Head of caudate nucleus (tissue), 42 donors: ENCODE measurements around the gene BBS10.
"Not testable (repeated sequence)": the region's sequence is repeated elsewhere in the genome, so short reads cannot be mapped to it uniquely, and the experiment has no call there.

Source experiments
- DNase-seq, 42 donors: peaks; one replicate each; pipeline versions ENCODE4 v3.0.0 to v3.0.0-alpha.2; 2020 to 2021; ENCODE audit warnings: mixed read lengths in 7 of 42
- intact Hi-C: fragments of 100-400 bp; cut with DNase I; formaldehyde crosslinking; loops from one replicate; pipeline ENCODE4 v1.15.0; 2022

The BBS10 gene

DNA sequence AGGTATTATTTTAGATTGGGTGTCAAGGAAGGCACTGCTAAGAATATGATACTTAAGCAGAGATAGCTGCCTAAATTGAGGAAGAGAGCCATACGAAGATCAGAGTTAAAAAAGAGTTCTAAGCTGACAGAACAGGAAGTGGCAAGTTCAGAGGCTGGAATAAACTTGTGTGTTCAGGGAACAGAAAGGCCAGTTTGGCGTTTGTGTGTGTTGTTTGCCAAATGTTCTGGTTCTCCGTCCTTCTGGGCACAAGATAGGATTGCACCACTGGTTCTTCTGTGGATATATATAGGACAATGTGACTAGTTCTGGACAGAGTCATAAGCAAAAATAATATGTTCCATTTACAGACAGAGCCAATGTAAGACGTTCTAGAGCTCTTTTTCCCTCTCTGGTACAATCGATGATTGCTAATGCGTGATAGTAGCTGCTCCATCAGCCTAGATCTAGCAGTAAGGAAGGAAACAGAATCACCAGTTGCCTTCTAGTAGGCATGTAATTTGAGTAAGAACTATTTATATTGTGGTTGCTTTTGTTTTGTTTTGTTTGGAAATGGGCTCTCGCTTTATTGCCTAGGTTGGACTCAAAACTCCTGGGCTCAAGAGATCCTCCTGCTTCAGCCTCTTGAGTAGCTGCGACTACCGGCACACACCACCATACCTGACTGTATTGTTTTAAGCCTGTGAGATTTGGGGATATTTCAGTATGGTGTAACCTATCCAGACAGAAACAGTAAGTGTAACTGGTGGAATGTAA is 7.4 kb downstream of the BBS10 start:
- intact Hi-C loops, result loop anchor here (10.0 kb wide), 1 partner anchor 306 kb away; the partner anchor contains the start of gene PHLDA1
- no peak for DNase-seq

DNA sequence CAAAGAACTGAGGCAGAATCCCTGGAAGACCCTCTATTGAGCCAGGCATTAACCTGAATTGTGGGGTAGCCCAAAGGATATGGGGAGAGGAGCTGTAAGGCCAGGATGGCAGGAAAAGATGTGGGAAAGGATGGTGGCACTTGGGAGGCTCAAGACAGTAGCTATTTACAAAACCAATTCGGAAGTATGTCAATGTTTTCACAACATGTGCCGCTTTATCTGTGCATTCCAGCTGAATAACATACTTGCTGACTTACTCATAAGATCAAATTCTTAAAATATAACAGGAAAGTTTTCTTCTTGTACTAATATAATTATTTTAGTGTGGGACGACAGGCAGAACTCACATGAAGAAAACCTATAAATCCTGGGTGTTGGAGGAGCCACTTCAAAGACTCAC is 10.6 kb downstream of the BBS10 start:
- intact Hi-C loops, result no loop called here
- DNase-seq, result no peak

DNA sequence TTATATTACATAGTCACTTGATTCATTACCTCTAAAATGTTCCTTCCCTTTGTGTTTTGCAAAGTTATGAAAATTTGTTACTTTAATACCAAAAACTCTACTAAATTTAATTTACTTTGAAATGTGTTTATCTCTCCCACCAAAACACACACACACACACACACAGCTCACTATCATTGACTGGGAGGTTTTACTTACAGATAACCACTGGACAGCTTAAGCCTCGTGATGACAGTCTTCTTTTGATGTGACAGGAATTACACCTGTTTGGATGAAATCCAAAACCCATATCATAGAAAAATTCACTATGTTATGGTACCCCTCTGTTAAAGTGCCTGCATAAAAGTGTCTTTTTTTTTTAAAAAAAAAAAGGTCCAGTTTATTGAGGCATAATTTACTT is 15.6 kb downstream of the BBS10 start:
- DNase-seq, result no peak
- intact Hi-C loops, result no loop called here

DNA sequence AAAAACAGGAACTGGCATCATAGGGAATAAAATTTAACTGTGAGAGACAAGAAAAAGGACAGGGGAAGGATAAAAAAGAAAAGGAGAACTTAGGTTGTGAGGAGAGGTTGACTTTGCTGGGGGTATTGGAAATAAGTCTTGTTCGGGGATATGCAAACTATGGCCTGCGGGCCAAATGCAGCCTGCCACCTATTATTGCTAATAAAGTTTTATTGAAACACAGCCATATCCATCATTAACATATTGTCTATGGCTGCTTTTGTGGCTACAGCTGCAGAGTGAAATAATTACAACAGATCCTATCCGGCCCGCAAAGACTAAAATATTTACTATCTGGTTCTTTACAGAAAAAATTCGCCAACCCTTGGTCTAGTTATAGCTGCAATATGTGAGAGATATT is 18.6 kb downstream of the BBS10 start:
- no peak for DNase-seq
- intact Hi-C loops, result no loop called here

DNA sequence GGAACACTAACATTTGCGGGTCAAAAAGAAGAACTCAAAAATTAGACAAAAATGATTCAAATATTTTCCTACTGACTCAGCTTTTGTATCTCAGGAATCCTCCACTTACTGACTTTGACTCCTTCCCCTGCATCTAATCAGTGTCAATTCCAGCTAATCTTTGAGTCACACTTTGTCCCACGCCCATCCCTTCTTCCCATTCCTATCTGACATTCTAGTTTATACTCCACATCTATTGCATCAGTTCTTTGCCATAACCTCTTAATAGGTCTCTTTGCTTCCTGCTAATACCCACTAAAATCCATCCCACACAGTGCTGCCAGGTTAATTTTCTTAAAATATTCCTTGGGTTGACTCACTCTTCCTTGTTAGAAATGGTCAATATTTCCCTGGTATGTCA is 19.1 kb downstream of the BBS10 start:
- peak in 22 of 42 donors; percentile 14 to 79 (median 46) for DNase-seq
- intact Hi-C loops, result no loop called here

DNA sequence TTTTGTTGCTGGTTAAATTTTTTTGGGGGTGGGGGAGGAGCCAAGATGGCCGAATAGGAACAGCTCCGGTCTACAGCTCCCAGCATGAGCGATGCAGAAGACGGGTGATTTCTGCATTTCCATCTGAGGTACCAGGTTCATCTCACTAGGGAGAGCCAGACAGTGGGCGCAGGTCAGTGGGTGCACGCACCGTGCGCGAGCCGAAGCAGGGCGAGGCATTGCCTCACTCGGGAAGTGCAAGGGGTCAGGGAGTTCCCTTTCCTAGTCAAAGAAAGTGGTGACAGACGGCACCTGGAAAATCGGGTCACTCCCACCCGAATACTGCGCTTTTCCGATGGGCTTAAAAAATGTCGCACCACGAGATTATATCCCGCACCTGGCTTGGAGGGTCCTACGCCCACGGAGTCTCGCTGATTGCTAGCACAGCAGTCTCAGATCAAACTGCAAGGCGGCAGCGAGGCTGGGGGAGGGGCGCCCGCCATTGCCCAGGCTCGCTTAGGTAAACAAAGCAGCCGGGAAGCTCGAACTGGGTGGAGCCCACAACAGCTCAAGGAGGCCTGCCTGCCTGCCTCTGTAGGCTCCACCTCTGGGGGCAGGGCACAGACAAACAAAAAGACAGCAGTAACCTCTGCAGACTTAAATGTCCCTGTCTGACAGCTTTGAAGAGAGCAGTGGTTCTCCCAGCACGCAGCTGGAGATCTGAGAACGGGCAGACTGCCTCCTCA is 28.5 kb downstream of the BBS10 start:
- DNase-seq, intact Hi-C loops: not testable (repeated sequence)

DNA sequence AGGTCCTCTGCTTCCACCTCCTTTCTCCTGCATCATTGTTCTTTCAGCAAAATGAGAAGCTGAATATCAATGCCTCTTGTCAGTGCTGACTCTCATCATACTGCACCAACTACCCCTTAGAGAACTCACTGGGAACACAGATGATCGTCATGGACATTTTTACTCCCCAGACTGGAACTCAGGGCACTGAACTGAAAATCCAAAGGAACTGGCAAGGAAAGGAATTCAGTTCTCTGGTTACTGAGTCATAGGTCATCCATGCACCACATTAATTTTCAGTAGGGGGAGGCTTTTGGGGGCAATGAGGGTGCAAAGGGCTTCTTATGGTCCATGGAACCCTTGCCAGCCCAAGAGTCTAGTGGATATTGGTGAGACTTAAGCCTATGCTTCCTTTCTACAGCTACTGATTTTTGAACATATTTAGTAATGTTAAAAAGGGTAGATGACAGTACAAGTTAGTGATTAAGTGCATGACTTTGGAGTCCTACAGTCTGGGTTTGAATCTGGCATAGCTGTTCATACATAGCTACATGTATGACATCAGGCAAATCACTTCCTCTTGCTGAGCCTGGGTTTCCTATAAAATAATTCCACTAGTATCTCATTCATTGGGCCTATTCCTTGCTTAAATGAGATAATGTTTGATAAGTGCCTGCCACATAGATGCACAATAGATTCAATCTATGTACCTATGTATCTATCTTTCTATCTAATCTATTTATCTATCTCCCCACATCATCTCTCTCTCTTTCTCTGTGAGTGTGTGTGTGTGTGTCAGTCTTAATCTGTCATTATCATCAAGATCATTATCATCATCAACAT is 29.2 kb downstream of the BBS10 start:
- intact Hi-C loops, result no loop called here
- DNase-seq, result no peak

DNA sequence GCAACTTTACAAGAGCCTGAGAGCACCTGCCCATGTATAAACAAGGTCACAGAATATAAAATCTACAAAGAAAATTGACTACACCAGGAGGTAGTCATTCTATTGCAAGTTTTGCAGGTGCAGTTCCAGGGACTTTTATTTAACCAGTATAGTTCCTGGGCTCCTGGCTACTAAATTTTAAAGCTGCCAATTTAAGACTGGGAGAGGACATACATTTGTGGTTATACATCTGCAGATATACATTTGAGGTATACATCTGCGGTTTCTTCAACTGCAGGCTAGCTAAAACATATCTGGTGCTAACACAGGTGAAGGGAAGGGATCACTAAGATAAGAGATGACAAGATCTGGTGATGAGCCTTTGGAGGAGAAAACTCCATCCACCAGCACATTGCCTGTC is 30.2 kb downstream of the BBS10 start:
- intact Hi-C loops, result no loop called here
- DNase-seq, result no peak

DNA sequence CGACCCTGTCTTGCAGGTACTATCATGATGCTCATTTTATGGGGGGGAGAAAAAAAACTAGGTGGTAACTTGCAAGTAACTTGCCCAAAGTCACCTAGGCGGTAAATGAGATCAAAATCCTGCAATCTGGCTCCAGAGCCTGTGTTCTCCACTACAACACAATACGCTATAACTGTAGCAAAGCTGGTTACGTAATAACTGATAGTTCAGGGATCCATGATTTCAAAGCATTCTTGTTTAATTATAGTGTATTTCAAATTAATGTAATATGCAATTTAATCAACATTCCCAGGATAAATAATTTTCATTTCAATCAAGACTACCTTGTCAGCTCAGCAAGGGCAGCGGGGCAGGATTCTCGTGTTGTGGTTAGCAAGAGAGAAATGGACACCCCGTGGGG is 31.7 kb downstream of the BBS10 start:
- no peak for DNase-seq
- intact Hi-C loops, result no loop called here

DNA sequence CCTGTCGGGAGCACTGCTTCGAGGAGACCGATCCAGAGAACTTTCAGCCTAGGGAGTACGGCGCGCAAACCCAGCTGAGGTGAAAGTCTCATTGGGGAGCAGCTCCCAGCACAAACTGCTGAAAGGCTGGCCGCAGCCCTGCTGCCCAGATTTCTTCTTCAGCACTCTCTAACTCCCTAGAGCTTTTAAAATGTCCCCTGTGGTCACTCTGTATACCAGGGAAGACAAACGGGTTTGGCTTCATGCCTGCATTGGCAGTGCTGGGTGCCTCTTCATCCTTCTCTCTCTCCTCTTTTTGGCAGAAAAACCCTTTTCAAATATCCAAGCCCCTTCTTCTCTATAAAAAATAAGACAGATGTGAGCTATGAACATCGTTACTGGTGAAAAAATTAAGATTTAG is 34.9 kb downstream of the BBS10 start:
- DNase-seq, result no peak
- intact Hi-C loops, result no loop called here

DNA sequence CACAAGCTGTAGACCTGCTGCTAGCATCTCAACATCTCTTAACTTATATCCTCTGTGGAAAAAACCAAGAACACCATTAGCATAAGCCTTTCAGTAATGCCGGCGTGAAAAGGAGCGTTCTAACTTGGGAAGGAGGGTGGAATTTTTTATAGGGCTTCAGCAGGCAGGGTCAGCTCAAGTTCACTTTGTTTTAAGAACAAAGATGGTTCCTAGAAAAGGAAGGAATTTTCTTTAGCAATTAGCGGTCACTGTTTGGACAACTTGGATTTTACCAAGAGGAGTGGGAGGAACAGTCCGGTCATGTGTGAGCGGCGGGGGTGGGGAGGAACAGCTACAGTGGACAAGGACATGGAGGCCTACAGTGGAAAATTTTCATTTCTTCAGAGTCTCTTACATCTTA is 35.9 kb downstream of the BBS10 start:
- peak in 18 of 42 donors; percentile 9 to 61 (median 28) for DNase-seq
- intact Hi-C loops, result no loop called here

DNA sequence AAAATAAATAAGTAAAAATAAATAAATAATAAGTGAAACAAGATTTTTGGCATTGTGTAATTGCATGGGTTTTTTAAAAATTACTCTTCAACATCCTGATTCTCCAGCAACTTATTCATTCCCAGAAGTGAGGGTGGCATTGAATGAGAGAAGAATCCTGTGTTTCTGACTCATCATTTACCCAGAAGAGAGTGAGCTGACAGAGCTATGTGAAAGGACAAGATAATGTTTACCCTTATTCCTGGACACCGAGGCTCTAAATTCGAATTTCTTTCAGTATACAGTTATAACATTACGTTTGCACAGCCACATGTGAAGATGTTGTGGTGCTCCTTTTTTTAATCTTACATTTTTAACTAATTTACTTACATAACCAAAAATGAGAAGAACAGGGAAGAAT is 36.4 kb downstream of the BBS10 start:
- intact Hi-C loops, result no loop called here
- peak in 2 of 42 donors; percentile 5 to 46 for DNase-seq

DNA sequence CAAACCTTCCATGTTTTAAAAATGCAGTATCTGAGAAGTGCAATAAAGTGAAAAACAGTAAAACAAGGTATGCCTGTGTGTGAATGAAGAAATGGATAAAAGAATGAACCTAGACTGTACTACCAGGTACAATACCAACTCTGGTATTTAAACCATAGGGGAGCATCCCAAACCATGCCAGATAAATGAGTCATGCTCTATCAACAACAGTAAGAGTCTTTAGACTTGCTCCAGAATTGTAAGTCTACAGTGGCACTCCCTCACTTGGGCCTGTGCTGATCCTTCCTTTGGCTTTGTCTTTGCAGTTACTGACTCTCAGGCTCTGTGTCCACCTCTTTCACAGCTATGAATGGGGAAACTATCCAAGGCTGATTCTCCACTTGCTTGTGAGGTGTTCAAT is 38.1 kb downstream of the BBS10 start:
- intact Hi-C loops, result no loop called here
- no peak for DNase-seq

DNA sequence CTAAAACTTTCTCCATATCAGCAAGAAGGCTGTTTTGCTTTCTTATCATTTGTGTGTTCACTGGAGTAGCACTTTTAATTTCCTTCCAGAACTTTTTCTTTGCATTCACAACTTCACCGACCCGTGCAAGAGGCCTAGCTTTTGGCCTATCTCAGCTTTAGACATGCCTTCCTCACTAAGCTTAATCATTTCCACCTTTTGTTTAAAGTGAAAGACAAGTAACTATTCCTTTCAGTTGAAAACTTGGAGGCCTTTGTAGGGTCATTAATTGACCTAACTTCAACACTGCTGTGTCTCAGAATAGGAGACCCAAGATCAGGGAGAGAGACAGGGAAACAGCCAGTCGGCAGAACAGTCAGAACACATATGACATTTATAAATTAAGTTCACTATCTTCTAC is 39.3 kb downstream of the BBS10 start:
- intact Hi-C loops, result no loop called here
- DNase-seq, result no peak

DNA sequence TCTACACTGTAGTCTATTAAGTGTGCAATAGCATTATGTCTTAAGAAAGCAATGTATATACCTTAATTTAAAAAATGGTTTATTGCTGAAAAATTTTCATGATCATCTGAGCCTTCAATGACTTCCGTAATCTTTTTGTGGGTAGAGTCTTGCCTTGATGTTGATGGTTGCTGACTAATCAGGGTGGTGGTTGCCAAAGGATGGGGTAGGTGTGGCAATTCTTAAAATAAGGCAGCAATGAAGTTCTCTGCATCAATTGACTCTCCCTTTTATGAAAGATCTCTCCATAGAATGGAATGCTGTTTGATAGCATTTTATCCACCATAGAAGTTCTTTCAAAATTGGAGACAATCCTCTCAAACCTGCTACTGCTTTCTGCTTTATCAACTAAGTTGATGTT is 41.1 kb downstream of the BBS10 start:
- intact Hi-C loops, result no loop called here
- DNase-seq, result no peak

DNA sequence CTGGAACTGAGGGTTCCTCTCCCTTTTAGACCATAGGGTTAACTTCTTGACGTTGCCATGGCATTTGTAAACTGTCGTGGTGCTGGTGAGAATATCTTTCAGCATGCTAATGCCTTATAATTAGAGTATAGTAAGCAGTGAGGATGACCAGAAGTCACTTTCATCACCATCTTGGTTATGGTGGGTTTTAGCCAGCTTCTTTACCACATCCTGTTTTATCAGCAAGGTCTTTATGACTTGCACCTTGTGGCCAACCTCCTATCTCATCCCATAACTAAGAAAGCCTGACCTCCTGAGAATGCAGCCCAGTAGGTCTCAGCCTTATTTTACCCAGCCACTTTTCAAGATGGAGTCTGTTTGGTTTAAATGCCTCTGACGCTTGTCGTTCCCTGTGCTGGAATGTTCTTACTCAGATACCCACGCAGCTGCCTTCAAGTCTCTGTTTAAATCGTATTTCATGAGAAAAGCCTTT is 44.2 kb downstream of the BBS10 start:
- DNase-seq, result no peak
- intact Hi-C loops, result no loop called here

DNA sequence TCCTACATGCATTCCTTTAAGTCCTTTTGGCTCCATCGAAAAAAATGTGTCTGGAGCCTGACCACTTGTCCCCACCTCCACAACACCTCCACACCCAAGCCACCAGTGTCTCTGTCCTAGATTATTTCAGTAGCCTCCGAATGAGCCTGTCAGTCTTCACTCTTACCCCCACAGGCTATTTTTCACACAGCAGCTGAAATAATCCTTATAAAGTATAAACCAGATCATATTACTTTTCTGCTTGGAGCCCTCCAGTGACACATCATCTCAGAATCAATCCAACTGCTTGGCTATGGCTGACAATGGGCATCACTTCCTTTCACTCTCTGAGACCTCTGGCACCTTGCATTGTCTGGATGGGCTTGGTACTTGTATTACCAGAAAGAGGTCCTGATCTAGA is 44.9 kb downstream of the BBS10 start:
- no peak for DNase-seq
- intact Hi-C loops, result no loop called here

DNA sequence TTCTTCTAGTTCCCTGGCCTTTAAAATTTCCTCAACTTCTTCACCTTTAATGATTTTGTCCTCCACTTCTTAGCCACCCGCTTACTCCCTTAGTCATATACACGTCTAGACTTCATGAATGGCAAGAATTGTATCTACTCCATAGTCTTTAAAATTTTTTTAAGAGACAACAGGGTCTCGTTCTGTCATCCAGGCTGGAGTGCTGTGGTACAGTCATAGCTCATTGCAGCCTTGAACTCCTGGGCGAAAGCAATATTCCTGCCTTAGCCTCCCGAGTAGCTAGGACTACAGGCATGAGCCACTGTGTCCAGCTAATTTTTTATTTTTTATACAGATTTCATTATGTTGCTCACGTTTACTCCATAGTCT is 47.9 kb downstream of the BBS10 start:
- no peak for DNase-seq
- intact Hi-C loops, result no loop called here

DNA sequence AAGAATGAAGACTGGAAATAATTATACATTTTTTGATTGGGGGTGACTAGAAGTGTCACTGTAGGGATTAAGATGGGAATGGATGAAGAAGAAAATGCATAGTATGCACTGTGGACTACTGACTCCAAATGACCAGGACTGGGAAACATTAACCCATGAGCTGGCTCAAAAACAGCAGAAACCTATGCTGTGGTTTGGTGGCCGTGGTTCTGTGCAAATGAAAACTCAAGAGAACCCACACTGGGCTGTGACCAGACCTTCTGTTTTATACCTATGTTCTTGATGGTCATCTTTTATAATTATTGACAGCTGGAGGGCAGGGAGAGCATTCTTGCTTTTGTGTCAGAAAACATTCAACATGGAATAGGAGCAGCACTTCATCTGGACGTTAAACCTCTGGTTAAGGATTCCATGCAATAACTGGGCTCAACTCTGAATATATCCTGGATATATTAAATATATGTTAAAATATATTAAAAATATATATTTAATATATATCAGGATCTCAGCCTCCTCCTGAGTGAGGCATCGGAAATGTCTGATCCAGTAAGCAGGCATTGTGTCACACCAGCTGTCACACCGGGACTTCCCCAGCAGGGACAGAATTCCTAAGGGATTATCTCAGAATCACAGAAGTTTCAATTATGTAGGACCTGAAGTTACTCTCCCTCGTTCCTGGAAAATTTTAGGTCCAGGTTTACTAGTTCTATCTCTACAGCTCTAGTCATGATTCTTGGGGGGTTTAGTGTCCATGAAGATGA is 48.5 kb downstream of the BBS10 start:
- no peak for DNase-seq
- intact Hi-C loops, result no loop called here
